ENCODE results near the gene TRPM5. TPM values are rescaled to one million over a fixed set of nuclear protein-coding genes. Genes with fewer than 3 reads are reported as not detected.
A peak's percentile ranks its signal among the peaks of the same experiment; 100 is the strongest.

TRPM5 gene
- total RNA-seq, 1 experiment from 2014 or later, result not detected

DNA sequence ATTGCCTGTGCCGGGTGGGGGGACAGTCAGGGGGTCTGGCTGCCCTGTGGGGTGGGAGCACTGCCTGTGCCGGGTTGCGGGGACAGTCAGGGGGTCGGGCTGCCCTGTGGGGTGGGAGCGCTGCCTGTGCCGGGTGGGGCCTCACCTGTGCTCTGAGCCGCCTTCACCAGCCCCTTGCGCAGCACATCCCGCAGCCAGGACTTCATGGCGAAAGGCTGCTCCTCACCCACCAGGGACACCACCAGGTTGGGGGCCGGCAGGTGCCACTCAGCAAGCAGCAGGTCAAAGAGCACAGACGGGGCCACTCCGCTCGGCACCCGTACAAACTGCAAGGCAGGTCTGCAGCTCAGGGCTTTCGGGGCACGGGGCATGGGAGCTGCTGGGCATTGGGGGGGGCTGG, 22.3 kb downstream of the TRPM5 start:
- ChIA-PET CTCF (no interaction called here), POLR2A (ENCODE audit: low non-redundant PET) (interaction anchor here (0.6 kb wide), 1 partner anchor 1630 kb away, joined by 16 read pairs; no protein-coding TSS in a partner anchor)

GRCh38 chr11:2421226-2421994, 22.9 kb downstream of the TRPM5 start:
- Histone ChIP-seq H3K36me3 (ENCODE audit: insufficient read depth, low read length, poor library complexity, severe bottlenecking) (no peaks in the 10 kb centered on the region), H3K27ac (ENCODE audit: low read depth, low read length, poor library complexity, severe bottlenecking) (no peak overlapping the region), H3K4me1 (ENCODE audit: insufficient read depth, low read length, poor library complexity, severe bottlenecking) (no peaks in the 10 kb centered on the region), H3K27me3 (replicated peaks; ENCODE audit: insufficient read depth, low read depth, low read length, poor library complexity) (no peaks in the 10 kb centered on the region), H3K9me3 (ENCODE audit: low read depth, low read length, poor library complexity, severe bottlenecking) (no peaks in the 10 kb centered on the region), H3K4me3 (ENCODE audit: low read depth, low read length, poor library complexity, severe bottlenecking) (no peak overlapping the region)
- no peak for DNase-seq (ENCODE audit: low spot score)
- ChIA-PET POLR2A (ENCODE audit: low non-redundant PET) (interaction anchor here (0.6 kb wide), 1 partner anchor 1630 kb away, joined by 16 read pairs; no protein-coding TSS in a partner anchor), CTCF (interaction anchor here (0.6 to 2.6 kb wide), 7 partner anchors 11 to 255 kb away, joined by 3 to 74 read pairs (median 5); partner anchors contain the start of gene TSSC4)
- TF ChIP-seq, protein P1, sequence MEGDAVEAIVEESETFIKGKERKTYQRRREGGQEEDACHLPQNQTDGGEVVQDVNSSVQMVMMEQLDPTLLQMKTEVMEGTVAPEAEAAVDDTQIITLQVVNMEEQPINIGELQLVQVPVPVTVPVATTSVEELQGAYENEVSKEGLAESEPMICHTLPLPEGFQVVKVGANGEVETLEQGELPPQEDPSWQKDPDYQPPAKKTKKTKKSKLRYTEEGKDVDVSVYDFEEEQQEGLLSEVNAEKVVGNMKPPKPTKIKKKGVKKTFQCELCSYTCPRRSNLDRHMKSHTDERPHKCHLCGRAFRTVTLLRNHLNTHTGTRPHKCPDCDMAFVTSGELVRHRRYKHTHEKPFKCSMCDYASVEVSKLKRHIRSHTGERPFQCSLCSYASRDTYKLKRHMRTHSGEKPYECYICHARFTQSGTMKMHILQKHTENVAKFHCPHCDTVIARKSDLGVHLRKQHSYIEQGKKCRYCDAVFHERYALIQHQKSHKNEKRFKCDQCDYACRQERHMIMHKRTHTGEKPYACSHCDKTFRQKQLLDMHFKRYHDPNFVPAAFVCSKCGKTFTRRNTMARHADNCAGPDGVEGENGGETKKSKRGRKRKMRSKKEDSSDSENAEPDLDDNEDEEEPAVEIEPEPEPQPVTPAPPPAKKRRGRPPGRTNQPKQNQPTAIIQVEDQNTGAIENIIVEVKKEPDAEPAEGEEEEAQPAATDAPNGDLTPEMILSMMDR (conservative IDR thresholded peaks at IDR 0.05; ENCODE audit: low read depth, low read length), result no peak
- TF ChIP-seq EZH2 (IDR thresholded peaks at IDR 0.05; ENCODE audit: borderline replicate concordance, low read depth, low read length, poor library complexity, severe bottlenecking), result no peak
- BruUV-seq (replicated peaks), result no TSS peak
- intact Hi-C loops (cut with micrococcal nuclease; ENCODE audit: unreplicated experiment), result loop anchor here (2.0 kb wide), 1 partner anchor 225 kb away; no protein-coding TSS in a partner anchor

More for the DNA sequence above, 22.3 kb downstream of the TRPM5 start:
- no peak for DNase-seq (ENCODE audit: low spot score)
- intact Hi-C loops (cut with micrococcal nuclease; ENCODE audit: unreplicated experiment), result loop anchor here (2.0 kb wide), 1 partner anchor 225 kb away; no protein-coding TSS in a partner anchor
- Histone ChIP-seq H3K36me3 (ENCODE audit: insufficient read depth, low read length, poor library complexity, severe bottlenecking) (no peaks in the 10 kb centered on the region), H3K9me3 (ENCODE audit: low read depth, low read length, poor library complexity, severe bottlenecking) (no peaks in the 10 kb centered on the region), H3K27ac (ENCODE audit: low read depth, low read length, poor library complexity, severe bottlenecking) (no peak overlapping the region), H3K27me3 (replicated peaks; ENCODE audit: insufficient read depth, low read depth, low read length, poor library complexity) (no peaks in the 10 kb centered on the region), H3K4me1 (ENCODE audit: insufficient read depth, low read length, poor library complexity, severe bottlenecking) (no peaks in the 10 kb centered on the region), H3K4me3 (ENCODE audit: low read depth, low read length, poor library complexity, severe bottlenecking) (no peak overlapping the region)
- no peak for TF ChIP-seq EZH2 (IDR thresholded peaks at IDR 0.05; ENCODE audit: borderline replicate concordance, low read depth, low read length, poor library complexity, severe bottlenecking)
- TF ChIP-seq, protein P1 (conservative IDR thresholded peaks at IDR 0.05; ENCODE audit: low read depth, low read length), result no peak
- BruUV-seq (replicated peaks), result no TSS peak

GRCh38 chr11:2420502-2421225, 23.6 kb downstream of the TRPM5 start:
- DNase-seq (ENCODE audit: low spot score), result peak; percentile 75
- no TSS peak for BruUV-seq (replicated peaks)
- H3K4me3 ChIP-seq (ENCODE audit: low read depth, low read length, poor library complexity, severe bottlenecking), result no peak overlapping the region
- no peaks in the 10 kb centered on the region for H3K4me1 ChIP-seq (ENCODE audit: insufficient read depth, low read length, poor library complexity, severe bottlenecking)
- intact Hi-C loops (cut with micrococcal nuclease; ENCODE audit: unreplicated experiment), result loop anchor here (1.0 to 2.0 kb wide), 2 partner anchors 115 to 224 kb away; no protein-coding TSS in a partner anchor
- CTCF ChIA-PET, result interaction anchor here (0.6 to 2.6 kb wide), 8 partner anchors 10 to 254 kb away, joined by 3 to 74 read pairs (median 4); partner anchors contain the start of gene TSSC4
- H3K36me3 ChIP-seq (ENCODE audit: insufficient read depth, low read length, poor library complexity, severe bottlenecking), result no peaks in the 10 kb centered on the region
- POLR2A ChIA-PET (ENCODE audit: low non-redundant PET), result no interaction called here
- no peaks in the 10 kb centered on the region for H3K27me3 ChIP-seq (replicated peaks; ENCODE audit: insufficient read depth, low read depth, low read length, poor library complexity)
- no peak overlapping the region for H3K27ac ChIP-seq (ENCODE audit: low read depth, low read length, poor library complexity, severe bottlenecking)
- H3K9me3 ChIP-seq (ENCODE audit: low read depth, low read length, poor library complexity, severe bottlenecking), result no peaks in the 10 kb centered on the region
- no peak for TF ChIP-seq EZH2 (IDR thresholded peaks at IDR 0.05; ENCODE audit: borderline replicate concordance, low read depth, low read length, poor library complexity, severe bottlenecking)
- TF ChIP-seq, protein P1 (conservative IDR thresholded peaks at IDR 0.05; ENCODE audit: low read depth, low read length), result peak; percentile 86
